ENCODE results near the gene MYH6.
"Not testable (repeated sequence)": the region's sequence is repeated elsewhere in the genome, so short reads cannot be mapped to it uniquely, and the experiment has no call there.

MYH6 gene

GRCh38 chr14:23407516-23408306, at the start of gene MYH6:
Gene MYH6 (minus strand): TSS chr14:23408273. CDS start chr14:23407223, 1,050 bp downstream.
- TF ChIP-seq CTCF (conservative IDR thresholded peaks at IDR 0.05; ENCODE audit: low read length) = no peak
- H3K4me3 ChIP-seq (ENCODE audit: low read length) = no peak within 1 kb of the TSS

GRCh38 chr14:23456883-23457586, 49.0 kb upstream of the MYH6 start:
- not testable (repeated sequence) for DNase-seq (ENCODE audit: low read depth); H3K4me3 ChIP-seq (ENCODE audit: low read length)
- peak; percentile 29; the same call in 1 of the 2 replicates for TF ChIP-seq CTCF (conservative IDR thresholded peaks at IDR 0.05; ENCODE audit: low read length)

More at GRCh38 chr14:23407516-23408306, at the start of gene MYH6:
- no peak for DNase-seq (ENCODE audit: low read depth)

DNA sequence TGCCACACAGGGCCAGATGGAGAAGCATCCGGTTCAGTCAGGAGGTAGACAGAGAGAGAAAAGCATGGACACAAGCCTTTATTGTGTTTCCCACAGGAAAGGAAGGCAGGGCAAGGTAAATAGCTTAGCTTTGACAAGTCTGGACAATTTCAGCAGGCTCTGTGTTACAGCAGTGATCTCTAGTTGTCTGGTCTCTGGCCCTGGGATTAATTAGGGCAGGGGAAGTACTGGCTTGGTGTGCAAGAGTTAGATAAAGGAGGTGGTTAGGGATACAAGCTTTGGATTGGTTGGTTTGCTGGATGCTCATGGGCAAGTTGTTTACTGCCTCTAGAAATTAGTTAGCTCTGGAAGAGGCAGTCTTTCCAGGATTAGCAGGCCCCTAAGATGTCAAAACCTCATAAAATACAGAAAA, 46.4 kb upstream of the MYH6 start:
- no peak for DNase-seq (ENCODE audit: low read depth)
- no peak for TF ChIP-seq CTCF (conservative IDR thresholded peaks at IDR 0.05; ENCODE audit: low read length)

GRCh38 chr14:23452237-23452636, 44.2 kb upstream of the MYH6 start:
- no peak for TF ChIP-seq CTCF (conservative IDR thresholded peaks at IDR 0.05; ENCODE audit: low read length)
- DNase-seq (ENCODE audit: low read depth) = no peak

More for the DNA sequence above, 46.4 kb upstream of the MYH6 start:
- H3K4me3 ChIP-seq (ENCODE audit: low read length) = no peak overlapping the region

GRCh38 chr14:23450379-23450778, 42.3 kb upstream of the MYH6 start:
- no peak overlapping the region for H3K4me3 ChIP-seq (ENCODE audit: low read length)
- DNase-seq (ENCODE audit: low read depth) = no peak
- no peak for TF ChIP-seq CTCF (conservative IDR thresholded peaks at IDR 0.05; ENCODE audit: low read length)

More at GRCh38 chr14:23452237-23452636, 44.2 kb upstream of the MYH6 start:
- no peak overlapping the region for H3K4me3 ChIP-seq (ENCODE audit: low read length)

GRCh38 chr14:23449314-23449713, 41.2 kb upstream of the MYH6 start:
- TF ChIP-seq CTCF (conservative IDR thresholded peaks at IDR 0.05; ENCODE audit: low read length) = no peak
- no peak overlapping the region for H3K4me3 ChIP-seq (ENCODE audit: low read length)
- DNase-seq (ENCODE audit: low read depth) = no peak

Measured in AG10803 (cell line).